ENCODE measurements around the gene TTC9B. TPM values are rescaled to one million over a fixed set of nuclear protein-coding genes. Genes with fewer than 3 reads are reported as not detected.

TTC9B gene
- total RNA-seq, 6 experiments from 2014 or later = not detected

DNA sequence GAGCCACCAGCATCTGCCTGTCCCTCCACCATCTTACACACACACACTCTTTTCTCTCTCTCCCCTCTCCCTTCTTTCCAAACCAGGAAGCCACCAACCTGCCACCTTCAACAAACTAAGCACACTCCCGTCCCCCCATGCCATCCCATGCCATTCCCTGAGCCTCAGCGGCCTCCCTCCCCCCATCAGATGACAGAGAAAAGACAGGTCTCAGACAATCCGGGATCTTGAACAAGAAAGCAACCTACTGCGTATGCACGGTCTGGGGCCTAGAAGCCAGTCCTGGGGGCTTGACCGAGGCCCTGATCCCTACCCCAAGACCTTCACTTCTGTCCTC, 47.5 kb upstream of the TTC9B start:
- Mint-ChIP-seq H3K9me3 (no peaks in the 10 kb centered on the region), H3K4me1 (ENCODE audit: low read depth) (no peaks in the 10 kb centered on the region), H3K27ac (no peak overlapping the region), H3K4me3 (no peak overlapping the region), H3K36me3 (ENCODE audit: low read depth) (peaks cover 15% of the 10 kb centered on the region; the same call in 1 of the 2 replicates), H3K27me3 (ENCODE audit: insufficient read depth) (peaks cover 1% of the 10 kb centered on the region; the same call in 1 of the 2 replicates)
- TF ChIP-seq, protein P1, sequence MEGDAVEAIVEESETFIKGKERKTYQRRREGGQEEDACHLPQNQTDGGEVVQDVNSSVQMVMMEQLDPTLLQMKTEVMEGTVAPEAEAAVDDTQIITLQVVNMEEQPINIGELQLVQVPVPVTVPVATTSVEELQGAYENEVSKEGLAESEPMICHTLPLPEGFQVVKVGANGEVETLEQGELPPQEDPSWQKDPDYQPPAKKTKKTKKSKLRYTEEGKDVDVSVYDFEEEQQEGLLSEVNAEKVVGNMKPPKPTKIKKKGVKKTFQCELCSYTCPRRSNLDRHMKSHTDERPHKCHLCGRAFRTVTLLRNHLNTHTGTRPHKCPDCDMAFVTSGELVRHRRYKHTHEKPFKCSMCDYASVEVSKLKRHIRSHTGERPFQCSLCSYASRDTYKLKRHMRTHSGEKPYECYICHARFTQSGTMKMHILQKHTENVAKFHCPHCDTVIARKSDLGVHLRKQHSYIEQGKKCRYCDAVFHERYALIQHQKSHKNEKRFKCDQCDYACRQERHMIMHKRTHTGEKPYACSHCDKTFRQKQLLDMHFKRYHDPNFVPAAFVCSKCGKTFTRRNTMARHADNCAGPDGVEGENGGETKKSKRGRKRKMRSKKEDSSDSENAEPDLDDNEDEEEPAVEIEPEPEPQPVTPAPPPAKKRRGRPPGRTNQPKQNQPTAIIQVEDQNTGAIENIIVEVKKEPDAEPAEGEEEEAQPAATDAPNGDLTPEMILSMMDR (IDR thresholded peaks at IDR 0.05) = no peak
- no peak for DNase-seq

GRCh38 chr19:40265055-40265762, 47.0 kb upstream of the TTC9B start:
- Mint-ChIP-seq H3K4me3 (no peak overlapping the region), H3K9me3 (no peaks in the 10 kb centered on the region)
- TF ChIP-seq, protein P1 (IDR thresholded peaks at IDR 0.05) = no peak

DNA sequence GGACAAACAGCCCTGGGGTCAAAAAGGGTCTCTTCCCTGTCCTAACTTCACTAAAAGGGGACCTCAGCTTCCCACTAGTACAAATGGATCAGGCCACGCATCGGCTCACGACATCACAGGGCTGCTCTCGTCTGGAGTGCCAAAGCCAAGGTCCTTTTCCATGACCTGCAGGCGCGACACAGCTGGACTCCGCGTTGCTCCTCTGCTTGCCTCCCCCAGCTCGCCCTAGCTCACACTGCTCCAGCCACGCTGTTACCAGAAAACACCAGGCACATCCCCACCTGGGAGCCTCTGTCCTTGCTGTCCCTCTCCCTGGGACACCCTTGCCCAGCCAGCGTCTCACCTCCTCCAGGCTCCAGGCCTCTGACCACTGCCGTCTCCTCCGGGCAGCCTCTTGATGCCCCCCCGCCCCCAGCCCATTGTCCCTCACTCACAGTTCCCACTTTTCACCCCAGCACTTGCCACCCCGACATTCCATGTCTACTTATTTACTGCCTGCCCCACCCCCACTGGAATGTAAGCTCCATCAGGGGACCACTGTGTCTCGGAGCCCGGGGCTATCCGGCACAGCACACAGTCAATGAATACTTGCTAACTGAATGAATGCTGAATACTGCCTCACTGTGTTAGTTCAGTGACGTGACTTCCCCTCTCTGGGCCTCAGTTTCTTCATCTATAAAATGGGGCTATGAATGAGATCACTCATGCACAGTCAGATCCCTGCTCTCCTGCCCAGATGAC, 46.3 kb upstream of the TTC9B start:
- H3K27me3 Mint-ChIP-seq (ENCODE audit: insufficient read depth) = peaks cover 1% of the 10 kb centered on the region; the same call in 1 of the 2 replicates

More at GRCh38 chr19:40265055-40265762, 47.0 kb upstream of the TTC9B start:
- no peak overlapping the region for H3K27ac Mint-ChIP-seq
- DNase-seq = no peak
- peaks cover 1% of the 10 kb centered on the region; the same call in 1 of the 2 replicates for H3K27me3 Mint-ChIP-seq (ENCODE audit: insufficient read depth)
- no peaks in the 10 kb centered on the region for H3K4me1 Mint-ChIP-seq (ENCODE audit: low read depth)
- peaks cover 15% of the 10 kb centered on the region; the same call in 1 of the 2 replicates for H3K36me3 Mint-ChIP-seq (ENCODE audit: low read depth)

GRCh38 chr19:40263440-40264313, 45.5 kb upstream of the TTC9B start:
- H3K9me3 Mint-ChIP-seq = no peaks in the 10 kb centered on the region
- peaks cover 15% of the 10 kb centered on the region; the same call in 1 of the 2 replicates for H3K36me3 Mint-ChIP-seq (ENCODE audit: low read depth)
- no peaks in the 10 kb centered on the region; the same call in 1 of the 2 replicates for H3K4me1 Mint-ChIP-seq (ENCODE audit: low read depth)
- DNase-seq = no peak
- H3K4me3 Mint-ChIP-seq = no peak overlapping the region
- H3K27me3 Mint-ChIP-seq (ENCODE audit: insufficient read depth) = peaks cover 1% of the 10 kb centered on the region; the same call in 1 of the 2 replicates
- TF ChIP-seq, protein P1 (IDR thresholded peaks at IDR 0.05) = no peak
- H3K27ac Mint-ChIP-seq = no peak overlapping the region

More for the DNA sequence above, 46.3 kb upstream of the TTC9B start:
- H3K27ac Mint-ChIP-seq = no peak overlapping the region
- H3K4me3 Mint-ChIP-seq = no peak overlapping the region
- H3K9me3 Mint-ChIP-seq = no peaks in the 10 kb centered on the region
- H3K36me3 Mint-ChIP-seq (ENCODE audit: low read depth) = peaks cover 15% of the 10 kb centered on the region; the same call in 1 of the 2 replicates
- TF ChIP-seq, protein P1 (IDR thresholded peaks at IDR 0.05) = no peak
- DNase-seq = no peak
- H3K4me1 Mint-ChIP-seq (ENCODE audit: low read depth) = no peaks in the 10 kb centered on the region; the same call in 1 of the 2 replicates

GRCh38 chr19:40262422-40262821, 44.2 kb upstream of the TTC9B start:
- Mint-ChIP-seq H3K36me3 (ENCODE audit: low read depth) (peaks cover 15% of the 10 kb centered on the region; the same call in 1 of the 2 replicates), H3K27ac (no peak overlapping the region), H3K9me3 (no peaks in the 10 kb centered on the region), H3K4me1 (ENCODE audit: low read depth) (peaks cover 3% of the 10 kb centered on the region; the same call in 1 of the 2 replicates), H3K27me3 (ENCODE audit: insufficient read depth) (peaks cover 1% of the 10 kb centered on the region; the same call in 1 of the 2 replicates), H3K4me3 (no peak overlapping the region)
- no peak for DNase-seq
- TF ChIP-seq, protein P1 (IDR thresholded peaks at IDR 0.05) = no peak
